GM23248 (cell line): ENCODE measurements around the gene SRPK2.

Experiments used
- EZH2 ChIP-seq: fragments of 200-600 bp; sonication (generic); IDR thresholded peaks from 2 replicates; pipeline ENCODE4 v1.6.1; 2018; ENCODE audit warnings: antibody characterized with exemption, mild to moderate bottlenecking; ENCODE audit not compliant: insufficient read depth, poor library complexity, severe bottlenecking
- EZH2phosphoT487 ChIP-seq: fragments of 200-600 bp; sonication (generic); IDR thresholded peaks from 2 replicates; pipeline ENCODE4 v1.6.1; 2018; ENCODE audit warnings: antibody characterized with exemption, moderate library complexity, mild to moderate bottlenecking, low read depth; ENCODE audit not compliant: insufficient read depth

GRCh38 chr7:105107458-105107857 is 281.3 kb downstream of the SRPK2 start:
- no peak for TF ChIP-seq EZH2
- TF ChIP-seq EZH2phosphoT487 = no peak
